H1 (cell line): ENCODE results near the gene MGRN1. TPM values are rescaled to one million over a fixed set of nuclear protein-coding genes. Genes with fewer than 3 reads are reported as not detected.

Experiments
- BACH1 ChIP-seq: IDR thresholded peaks from 2 replicates; pipeline ENCODE4 v1.6.1; 2012; ENCODE audit warnings: low read length, improper control_type of control experiment
- CBX5 ChIP-seq: fragments of 300-800, 300-1000 bp; sonication (generic); IDR thresholded peaks from 2 replicates; pipeline ENCODE4 v1.7.1; 2016; ENCODE audit warnings: antibody characterized with exemption, low read length, low read depth
- CHD2 ChIP-seq: IDR thresholded peaks from 2 replicates; pipeline ENCODE4 v1.6.1; 2012; ENCODE audit warnings: low read length, improper control_type of control experiment
- CTBP2 ChIP-seq: IDR thresholded peaks from 2 replicates; pipeline ENCODE4 v1.7.0; 2011; ENCODE audit warnings: borderline replicate concordance, mild to moderate bottlenecking, moderate library complexity, mixed read lengths, low read length; ENCODE audit not compliant: insufficient read depth, insufficient read length
- CTCF ChIP-seq, 3 experiments: IDR thresholded peaks; 1 replicate in 2 of 3; 2 replicates in 1 of 3; pipeline versions ENCODE4 v1.5.1 to v1.6.1; 2011; ENCODE audit warnings: low read length in 3 of 3, mild to moderate bottlenecking in 3 of 3, inconsistent platforms in 2 of 3, low read depth in 1 of 3, moderate library complexity in 1 of 3; ENCODE audit not compliant: insufficient read depth in 1 of 3; ENCODE audit errors: control extremely low read depth in 1 of 3
- EP300 ChIP-seq, 2 experiments: IDR thresholded peaks; 1 replicate in 1 of 2; 2 replicates in 1 of 2; pipeline ENCODE4 v1.6.1; 2011 to 2012; ENCODE audit warnings: low read depth in 2 of 2, low read length in 2 of 2, mild to moderate bottlenecking in 2 of 2, borderline replicate concordance in 1 of 2, inconsistent platforms in 1 of 2, moderate library complexity in 1 of 2
- FOSL1 ChIP-seq: IDR thresholded peaks from 2 replicates; pipeline ENCODE4 v1.6.1; 2011; ENCODE audit warnings: mild to moderate bottlenecking, low read depth, low read length, moderate library complexity; ENCODE audit not compliant: insufficient read depth
- GTF2F1 ChIP-seq: IDR thresholded peaks from 2 replicates; pipeline ENCODE4 v1.6.1; 2012; ENCODE audit warnings: low read depth, low read length, improper control_type of control experiment, borderline replicate concordance
- HDAC6 ChIP-seq: IDR thresholded peaks from one replicate; pipeline ENCODE4 v1.7.1; 2012; ENCODE audit warnings: low read depth, mild to moderate bottlenecking, inconsistent platforms, low read length, moderate library complexity
- JUND ChIP-seq: IDR thresholded peaks from 2 replicates; pipeline ENCODE4 v1.6.1; 2011; ENCODE audit warnings: mild to moderate bottlenecking, improper control_type of control experiment, low read length
- KDM1A ChIP-seq: fragments of 200-600, 300-600 bp; sonication (generic); IDR thresholded peaks from 2 replicates; pipeline ENCODE4 v1.7.1; 2016; ENCODE audit warnings: mild to moderate bottlenecking, low read length, borderline replicate concordance
- KDM5A ChIP-seq: fragments of 200-600 bp; IDR thresholded peaks from 2 replicates; pipeline ENCODE4 v1.7.1; 2012; ENCODE audit warnings: mild to moderate bottlenecking, low read length, inconsistent platforms, mixed read lengths
- MAX ChIP-seq: IDR thresholded peaks from 2 replicates; pipeline ENCODE4 v1.6.1; 2012; ENCODE audit warnings: inconsistent platforms
- NANOG ChIP-seq: IDR thresholded peaks from 2 replicates; pipeline ENCODE4 v1.6.1; 2011; ENCODE audit warnings: low read length, low read depth, mild to moderate bottlenecking, inconsistent platforms; ENCODE audit not compliant: insufficient read depth, poor library complexity, severe bottlenecking
- NRF1 ChIP-seq: IDR thresholded peaks from 2 replicates; pipeline ENCODE4 v1.6.1; 2011; ENCODE audit warnings: mild to moderate bottlenecking, low read depth, low read length, improper control_type of control experiment
- RAD21 ChIP-seq, 2 experiments: IDR thresholded peaks in 1 of 2; conservative IDR thresholded peaks in 1 of 2; 2 replicates each; pipeline ENCODE4 v1.6.1; 2011; ENCODE audit warnings: low read depth in 2 of 2, low read length in 2 of 2, improper control_type of control experiment in 1 of 2, inconsistent platforms in 1 of 2, mild to moderate bottlenecking in 1 of 2, moderate library complexity in 1 of 2
- RFX5 ChIP-seq: IDR thresholded peaks from 2 replicates; pipeline ENCODE4 v1.6.1; 2011; ENCODE audit warnings: low read depth, low read length, improper control_type of control experiment, borderline replicate concordance
- SIRT6 ChIP-seq: IDR thresholded peaks from one replicate; pipeline ENCODE4 v1.7.1; 2012; ENCODE audit warnings: low read length, inconsistent platforms
- SP4 ChIP-seq: IDR thresholded peaks from 2 replicates; pipeline ENCODE4 v1.6.1; 2012; ENCODE audit warnings: low read length, inconsistent platforms
- TAF7 ChIP-seq: optimal IDR thresholded peaks from 2 replicates; pipeline ENCODE3; 2011; ENCODE audit warnings: low read depth, mild to moderate bottlenecking, inconsistent platforms, low read length, moderate library complexity, borderline replicate concordance
- TCF12 ChIP-seq: IDR thresholded peaks from 2 replicates; pipeline ENCODE4 v1.6.1; 2011; ENCODE audit warnings: low read depth, mild to moderate bottlenecking, low read length
- TEAD4 ChIP-seq: IDR thresholded peaks from 2 replicates; pipeline ENCODE4 v1.6.1; 2012; ENCODE audit warnings: low read depth, low read length, inconsistent platforms, mixed read lengths
- polyA plus RNA-seq, 7 experiments: library from polyadenylated mRNA; depleted of rRNA in 3 of 7; stranded (reverse) in 5 of 7; unstranded in 2 of 7; fragments of >200 nt in 5 of 7; fragments of 200-250 nt in 2 of 7; gene quantifications; 1 replicate in 5 of 7; 2 replicates in 1 of 7; 4 replicates in 1 of 7; pipeline versions ENCODE4 v1.2.1 to v1.2.3, GENCODE V29; 2011 to 2013; ENCODE audit warnings: missing spikeins in 2 of 7, mixed read lengths in 2 of 7
- total RNA-seq: library from RNA; stranded (reverse); fragmentation: NEBNext Ultra II Directional; extraction: Animal tissue kit (Norgen Biotek cat#: 25700); gene quantifications from 2 replicates; pipeline ENCODE4 v1.2.1, GENCODE V29; 2021

MGRN1 gene
- total and polyA plus RNA-seq, 2 of the 8 experiments (the other 6 are each of a cell fraction or from before 2014, with no cell fraction given): 15.0 to 82.3 TPM

GRCh38 chr16:4734063-4734729, 109.6 kb downstream of the MGRN1 start, which contains the start of the genes ANKS3 and DNAAF8 (continued):
- TF ChIP-seq CBX5 (no peak), SIRT6 (no peak), CHD2 (peak; percentile 44; the same call in 1 of the 2 replicates), FOSL1 (no peak), KDM5A (no peak), RFX5 (no peak), NRF1 (no peak), NANOG (no peak), TEAD4 (peak; percentile 87), BACH1 (no peak), MAX (peak; percentile 74), RAD21 (IDR thresholded peaks at IDR 0.05 in 1 of 2, conservative IDR thresholded peaks at IDR 0.05 in 1 of 2; ENCODE audit: low read depth in 2 of 2, low read length in 2 of 2) (no peak), GTF2F1 (no peak), EP300 (IDR thresholded peaks at IDR 0.05; ENCODE audit: borderline replicate concordance in 1 of 2, low read depth in 2 of 2, low read length in 2 of 2) (peak; percentile 14 to 34; a peak in 2 of 3 replicates), CTBP2 (no peak), JUND (no peak), CTCF (IDR thresholded peaks at IDR 0.05; ENCODE audit: control extremely low read depth in 1 of 3, insufficient read depth in 1 of 3, low read depth in 1 of 3, low read length in 3 of 3) (no peak), HDAC6 (no peak), TAF7 (no peak), TCF12 (no peak), KDM1A (no peak), SP4 (peak; percentile 73; the same call in 1 of the 2 replicates)
